ENCODE results near the gene HAPLN3.

- TF ChIP-seq, protein P1, sequence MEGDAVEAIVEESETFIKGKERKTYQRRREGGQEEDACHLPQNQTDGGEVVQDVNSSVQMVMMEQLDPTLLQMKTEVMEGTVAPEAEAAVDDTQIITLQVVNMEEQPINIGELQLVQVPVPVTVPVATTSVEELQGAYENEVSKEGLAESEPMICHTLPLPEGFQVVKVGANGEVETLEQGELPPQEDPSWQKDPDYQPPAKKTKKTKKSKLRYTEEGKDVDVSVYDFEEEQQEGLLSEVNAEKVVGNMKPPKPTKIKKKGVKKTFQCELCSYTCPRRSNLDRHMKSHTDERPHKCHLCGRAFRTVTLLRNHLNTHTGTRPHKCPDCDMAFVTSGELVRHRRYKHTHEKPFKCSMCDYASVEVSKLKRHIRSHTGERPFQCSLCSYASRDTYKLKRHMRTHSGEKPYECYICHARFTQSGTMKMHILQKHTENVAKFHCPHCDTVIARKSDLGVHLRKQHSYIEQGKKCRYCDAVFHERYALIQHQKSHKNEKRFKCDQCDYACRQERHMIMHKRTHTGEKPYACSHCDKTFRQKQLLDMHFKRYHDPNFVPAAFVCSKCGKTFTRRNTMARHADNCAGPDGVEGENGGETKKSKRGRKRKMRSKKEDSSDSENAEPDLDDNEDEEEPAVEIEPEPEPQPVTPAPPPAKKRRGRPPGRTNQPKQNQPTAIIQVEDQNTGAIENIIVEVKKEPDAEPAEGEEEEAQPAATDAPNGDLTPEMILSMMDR (IDR thresholded peaks at IDR 0.05), result no peak
- TF ChIP-seq EP300 (IDR thresholded peaks at IDR 0.05), result no peak
Measured at GRCh38 chr15:88905576-88905975, 10.2 kb upstream of the HAPLN3 start.

All from tibial nerve (tissue), 4 donors.